Suprapubic skin (tissue), 4 donors: Measurements from ENCODE around the gene CD300A. TPM values are rescaled to one million over a fixed set of nuclear protein-coding genes. Genes with fewer than 3 reads are reported as not detected.

Experiments used
- DNase-seq, 2 donors: peaks; one replicate each; pipeline ENCODE4 v3.0.0-alpha.2; 2019; ENCODE audit warnings: low spot score in 2 of 2
- H3K27ac ChIP-seq: fragments of 200-600 bp; sonication (generic); one replicate; pipeline ENCODE4 v1.5.1; 2019
- H3K27me3 ChIP-seq: fragments of 200-600 bp; sonication (generic); one replicate; pipeline ENCODE4 v1.5.1; 2019
- H3K36me3 ChIP-seq: fragments of 200-600 bp; sonication (generic); one replicate; pipeline ENCODE4 v1.5.1; 2019
- H3K4me1 ChIP-seq: fragments of 200-600 bp; sonication (generic); one replicate; pipeline ENCODE4 v1.5.1; 2019
- H3K4me3 ChIP-seq: fragments of 200-600 bp; sonication (generic); one replicate; pipeline ENCODE4 v1.5.1; 2019; ENCODE audit warnings: mild to moderate bottlenecking
- H3K9me3 ChIP-seq: fragments of 200-600 bp; sonication (generic); one replicate; pipeline ENCODE4 v1.5.1; 2019
- EP300 ChIP-seq: sonication (generic); formaldehyde crosslinking; IDR thresholded peaks from one replicate; pipeline ENCODE4 v1.6.1; 2017; ENCODE audit warnings: antibody characterized with exemption
- POLR2A ChIP-seq, 2 donors: fragments of 450-650 bp; IDR thresholded peaks; one replicate each; pipeline ENCODE4 v1.6.1; 2017; ENCODE audit warnings: antibody characterized with exemption in 2 of 2, mild to moderate bottlenecking in 2 of 2, moderate library complexity in 2 of 2
- POLR2AphosphoS5 ChIP-seq, 3 donors: sonication (generic); formaldehyde crosslinking; IDR thresholded peaks; one replicate each; pipeline ENCODE4 v1.6.1; 2017; ENCODE audit warnings: antibody characterized with exemption in 3 of 3
- WGBS: methylation state at CpG from one replicate; pipeline ENCODE4 v1.1.5; 2018; 5-methylcytosine and 5-hydroxymethylcytosine counted together
- total RNA-seq, 4 donors: library from RNA; depleted of rRNA; stranded (reverse); fragments of >200 nt; gene quantifications; one replicate each; pipeline ENCODE4 v1.1.0, GENCODE V29; 2016
- TF ChIP-seq, protein P1 (sequence below), 2 donors: fragments of 200-600 bp in 1 of 2; fragments of 450-650 bp in 1 of 2; sonication (generic) in 1 of 2; IDR thresholded peaks; one replicate each; pipeline ENCODE4 v1.5.1; 2016 to 2019; ENCODE audit warnings: antibody characterized with exemption in 2 of 2, mild to moderate bottlenecking in 1 of 2, moderate library complexity in 1 of 2

Gene CD300A
- total RNA-seq, 4 donors from 2014 or later: 1.4 to 6.3 (median 2.9) TPM

DNA sequence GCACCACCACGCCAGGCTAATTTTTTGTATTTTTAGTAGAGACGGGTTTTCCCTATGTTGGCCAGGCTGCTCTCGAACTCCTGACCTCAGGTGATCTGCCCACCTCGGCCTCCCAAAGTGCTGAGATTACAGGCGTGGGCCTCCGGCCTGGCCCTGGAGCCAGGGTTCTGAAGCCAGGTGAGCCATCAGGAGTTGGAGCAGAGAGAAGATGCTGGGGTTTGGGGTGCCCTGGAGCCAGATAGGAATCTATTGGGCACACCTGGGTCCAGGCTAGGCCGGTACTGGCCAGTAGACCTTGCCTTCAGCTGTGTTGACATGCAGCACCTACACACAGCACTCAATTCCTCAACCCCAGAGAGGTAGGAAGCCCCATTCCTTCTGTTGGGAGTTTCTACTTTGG, 5.4 kb upstream of the CD300A start:
- Histone ChIP-seq H3K36me3 (no peaks in the 10 kb centered on the region), H3K27ac (no peak overlapping the region), H3K9me3 (no peaks in the 10 kb centered on the region), H3K4me1 (peaks cover 11% of the 10 kb centered on the region), H3K27me3 (peaks cover 10% of the 10 kb centered on the region), H3K4me3 (no peak overlapping the region)
- WGBS: 97% methylated on average over 7 of the region's 7 CpGs
- TF ChIP-seq, protein P1, sequence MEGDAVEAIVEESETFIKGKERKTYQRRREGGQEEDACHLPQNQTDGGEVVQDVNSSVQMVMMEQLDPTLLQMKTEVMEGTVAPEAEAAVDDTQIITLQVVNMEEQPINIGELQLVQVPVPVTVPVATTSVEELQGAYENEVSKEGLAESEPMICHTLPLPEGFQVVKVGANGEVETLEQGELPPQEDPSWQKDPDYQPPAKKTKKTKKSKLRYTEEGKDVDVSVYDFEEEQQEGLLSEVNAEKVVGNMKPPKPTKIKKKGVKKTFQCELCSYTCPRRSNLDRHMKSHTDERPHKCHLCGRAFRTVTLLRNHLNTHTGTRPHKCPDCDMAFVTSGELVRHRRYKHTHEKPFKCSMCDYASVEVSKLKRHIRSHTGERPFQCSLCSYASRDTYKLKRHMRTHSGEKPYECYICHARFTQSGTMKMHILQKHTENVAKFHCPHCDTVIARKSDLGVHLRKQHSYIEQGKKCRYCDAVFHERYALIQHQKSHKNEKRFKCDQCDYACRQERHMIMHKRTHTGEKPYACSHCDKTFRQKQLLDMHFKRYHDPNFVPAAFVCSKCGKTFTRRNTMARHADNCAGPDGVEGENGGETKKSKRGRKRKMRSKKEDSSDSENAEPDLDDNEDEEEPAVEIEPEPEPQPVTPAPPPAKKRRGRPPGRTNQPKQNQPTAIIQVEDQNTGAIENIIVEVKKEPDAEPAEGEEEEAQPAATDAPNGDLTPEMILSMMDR (IDR thresholded peaks at IDR 0.05): no peak
- TF ChIP-seq POLR2A (IDR thresholded peaks at IDR 0.05): no peak
- no peak for TF ChIP-seq POLR2AphosphoS5 (IDR thresholded peaks at IDR 0.05)
- TF ChIP-seq EP300: no peak
- DNase-seq: no peak

DNA sequence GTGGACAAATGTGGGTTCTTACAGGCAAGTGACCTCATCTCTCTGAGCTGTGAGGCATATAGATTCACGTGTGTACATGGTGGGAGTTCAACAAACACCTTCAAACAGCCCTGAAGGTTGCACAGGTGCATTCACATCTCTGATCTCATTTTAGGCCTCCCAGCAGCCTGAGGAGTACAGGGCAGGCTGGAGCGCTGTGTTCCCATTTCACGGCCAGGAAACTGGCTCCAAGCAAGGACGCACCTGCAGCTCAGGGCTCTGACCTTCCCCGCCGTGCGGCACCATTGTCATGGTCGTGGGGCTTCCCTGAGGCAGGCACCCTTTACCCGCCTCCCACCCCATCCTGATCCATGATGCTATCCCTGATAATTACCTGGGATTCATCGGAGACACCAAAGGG, 4.8 kb upstream of the CD300A start:
- no peak overlapping the region for H3K4me3 ChIP-seq
- no peak for DNase-seq
- H3K9me3 ChIP-seq: no peaks in the 10 kb centered on the region
- TF ChIP-seq POLR2A (IDR thresholded peaks at IDR 0.05) (no peak), POLR2AphosphoS5 (IDR thresholded peaks at IDR 0.05) (no peak), EP300 (no peak)
- TF ChIP-seq, protein P1 (IDR thresholded peaks at IDR 0.05): no peak
- no peaks in the 10 kb centered on the region for H3K36me3 ChIP-seq
- no peak overlapping the region for H3K27ac ChIP-seq
- H3K4me1 ChIP-seq: peaks cover 14% of the 10 kb centered on the region
- peaks cover 16% of the 10 kb centered on the region for H3K27me3 ChIP-seq
- 84% methylated on average over 10 of the region's 10 CpGs for WGBS

DNA sequence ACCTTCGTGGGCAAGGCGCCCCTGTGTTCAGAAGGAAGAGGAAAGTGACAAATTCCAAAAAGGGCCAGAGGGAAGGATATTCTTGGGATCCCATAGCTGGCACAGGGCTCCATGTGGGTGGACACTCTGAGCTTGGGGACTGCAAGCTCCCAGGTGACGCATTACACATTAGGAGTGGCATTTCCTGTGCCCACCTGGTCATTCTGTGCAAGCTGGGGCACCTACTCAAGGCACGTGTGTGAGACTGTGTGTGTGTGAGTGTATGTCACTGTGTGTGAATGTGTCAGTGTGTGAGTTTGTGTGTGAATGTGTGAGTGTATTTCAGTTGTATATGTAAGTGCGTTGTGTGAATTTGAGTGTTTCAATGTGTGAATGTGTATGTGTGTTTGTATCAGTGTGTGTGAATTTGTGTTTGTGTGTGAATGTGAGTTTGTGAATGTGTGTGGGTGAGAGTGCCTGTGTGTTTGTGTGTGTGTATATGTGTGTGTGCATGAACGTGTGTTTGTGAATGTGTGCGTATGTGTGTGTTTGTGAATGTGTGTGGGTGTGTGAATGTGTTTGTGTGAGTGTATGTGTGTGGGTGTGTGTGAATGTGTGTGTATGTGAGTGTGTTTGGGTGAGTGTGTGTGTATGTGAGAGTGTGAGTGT, 1.6 kb upstream of the CD300A start:
- DNase-seq: no peak
- no peaks in the 10 kb centered on the region for H3K9me3 ChIP-seq
- H3K4me1 ChIP-seq: peaks cover 5% of the 10 kb centered on the region
- H3K36me3 ChIP-seq: no peaks in the 10 kb centered on the region
- H3K27ac ChIP-seq: no peak overlapping the region
- no peak overlapping the region for H3K4me3 ChIP-seq
- TF ChIP-seq, protein P1 (IDR thresholded peaks at IDR 0.05): no peak
- no peak for TF ChIP-seq POLR2AphosphoS5 (IDR thresholded peaks at IDR 0.05)
- no peak for TF ChIP-seq EP300
- no peak for TF ChIP-seq POLR2A (IDR thresholded peaks at IDR 0.05)
- H3K27me3 ChIP-seq: peaks cover 32% of the 10 kb centered on the region
- 77% methylated on average over 7 of the region's 7 CpGs for WGBS

DNA sequence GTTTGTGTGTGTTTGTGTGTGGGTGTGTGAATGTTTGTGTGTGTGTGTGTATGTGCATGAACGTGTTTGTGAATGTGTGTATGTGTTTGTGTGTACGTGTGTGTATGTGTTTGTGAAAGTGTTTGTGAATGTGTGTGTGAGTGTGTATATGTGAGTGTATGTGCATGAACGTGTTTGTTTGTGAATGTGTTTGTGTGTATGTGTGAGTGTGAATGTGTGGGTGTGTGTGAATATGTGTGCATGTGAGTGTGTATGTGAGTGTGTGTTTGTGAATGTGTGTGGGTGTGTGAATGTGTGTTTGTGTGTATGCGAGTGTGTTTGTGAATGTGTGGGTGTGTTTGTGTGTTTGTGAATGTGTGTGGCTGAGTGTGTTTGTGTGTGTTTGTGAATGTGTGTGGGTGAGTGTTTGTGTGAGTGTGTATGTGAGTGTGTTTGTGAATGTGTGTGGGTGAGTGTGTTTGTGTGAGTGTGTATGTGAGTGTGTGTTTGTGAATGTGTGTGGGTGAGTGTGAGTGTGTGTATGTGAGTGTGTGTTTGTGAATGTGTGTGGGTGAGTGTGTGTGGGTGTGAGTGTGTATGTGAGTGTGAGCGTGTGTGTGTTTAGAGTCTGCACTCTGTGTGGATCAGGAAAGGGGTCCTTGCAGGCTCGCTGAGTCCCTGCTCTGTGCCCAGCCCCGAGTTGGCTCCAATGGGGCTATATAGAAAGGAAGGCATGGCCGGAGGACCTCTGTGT, 890 bp upstream of the CD300A start:
- H3K27ac ChIP-seq: no peak overlapping the region
- 86% methylated on average over 8 of the region's 8 CpGs for WGBS
- no peak overlapping the region for H3K4me3 ChIP-seq

DNA sequence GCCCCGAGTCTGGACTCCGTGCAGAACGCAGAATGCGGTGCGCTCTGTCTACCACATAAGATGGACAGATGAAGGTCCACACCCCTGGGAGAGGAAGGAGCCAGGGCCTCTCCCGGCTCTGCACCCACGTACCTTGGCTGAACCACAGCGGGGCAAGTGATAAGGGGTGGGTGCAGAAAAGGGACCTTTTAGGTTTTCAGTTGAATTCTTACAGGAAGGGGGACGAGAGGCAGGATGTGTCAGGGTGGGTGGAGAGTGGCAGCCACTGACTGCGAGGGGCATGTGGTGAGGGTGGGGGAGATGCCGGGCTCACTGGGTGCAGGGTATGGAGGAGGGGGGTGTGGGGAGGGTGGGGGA, 372 bp downstream of the CD300A start:
- no peak overlapping the region for H3K27ac ChIP-seq
- 15% methylated on average over 11 of the region's 11 CpGs for WGBS
- peak overlapping the region; percentile 34 for H3K4me3 ChIP-seq

More for the DNA sequence above, 890 bp upstream of the CD300A start:
- H3K4me1 ChIP-seq: peaks cover 5% of the 10 kb centered on the region
- no peaks in the 10 kb centered on the region for H3K36me3 ChIP-seq
- peaks cover 32% of the 10 kb centered on the region for H3K27me3 ChIP-seq
- TF ChIP-seq POLR2AphosphoS5 (IDR thresholded peaks at IDR 0.05) (no peak), EP300 (no peak), POLR2A (IDR thresholded peaks at IDR 0.05) (no peak)
- TF ChIP-seq, protein P1 (IDR thresholded peaks at IDR 0.05): no peak
- no peaks in the 10 kb centered on the region for H3K9me3 ChIP-seq
- no peak for DNase-seq

More for the DNA sequence above, 372 bp downstream of the CD300A start:
- no peaks in the 10 kb centered on the region for H3K9me3 ChIP-seq
- TF ChIP-seq POLR2A (IDR thresholded peaks at IDR 0.05): no peak
- TF ChIP-seq, protein P1 (IDR thresholded peaks at IDR 0.05): no peak
- TF ChIP-seq EP300: no peak
- TF ChIP-seq POLR2AphosphoS5 (IDR thresholded peaks at IDR 0.05): no peak
- no peaks in the 10 kb centered on the region for H3K36me3 ChIP-seq
- H3K27me3 ChIP-seq: peaks cover 38% of the 10 kb centered on the region
- no peak for DNase-seq
- peaks cover 5% of the 10 kb centered on the region for H3K4me1 ChIP-seq
